C4-2B (cell line): Measurements from ENCODE around the gene FAS.

Source experiments
- ZFX ChIP-seq: fragments of 450-650 bp; IDR thresholded peaks from 2 replicates; pipeline ENCODE4 v1.6.1; 2017
- TF ChIP-seq, protein P1 (sequence below): fragments of 450-650 bp; conservative IDR thresholded peaks from 2 replicates; pipeline ENCODE4 v1.5.1; 2017; ENCODE audit warnings: mild to moderate bottlenecking

DNA sequence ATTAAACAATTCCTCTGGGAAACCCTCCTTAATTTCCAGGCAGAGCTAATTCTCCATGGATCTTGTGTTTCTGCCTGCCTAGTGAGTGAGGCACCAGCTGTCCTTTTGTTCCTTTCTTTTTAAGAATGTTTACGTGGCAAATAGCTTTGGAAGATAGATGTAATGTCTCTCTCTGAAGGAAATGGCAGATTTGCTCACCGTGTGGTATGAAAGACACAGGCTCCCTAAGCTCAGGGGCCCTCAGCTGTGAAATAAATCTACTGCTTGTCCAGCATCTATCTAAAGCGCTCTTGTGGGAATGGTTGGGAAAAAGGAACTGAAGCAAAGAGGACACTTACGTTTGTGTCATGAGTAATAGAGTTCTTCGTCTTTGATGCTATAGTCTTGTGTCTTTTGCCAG lies 64.6 kb downstream of the FAS start:
- TF ChIP-seq, protein P1, sequence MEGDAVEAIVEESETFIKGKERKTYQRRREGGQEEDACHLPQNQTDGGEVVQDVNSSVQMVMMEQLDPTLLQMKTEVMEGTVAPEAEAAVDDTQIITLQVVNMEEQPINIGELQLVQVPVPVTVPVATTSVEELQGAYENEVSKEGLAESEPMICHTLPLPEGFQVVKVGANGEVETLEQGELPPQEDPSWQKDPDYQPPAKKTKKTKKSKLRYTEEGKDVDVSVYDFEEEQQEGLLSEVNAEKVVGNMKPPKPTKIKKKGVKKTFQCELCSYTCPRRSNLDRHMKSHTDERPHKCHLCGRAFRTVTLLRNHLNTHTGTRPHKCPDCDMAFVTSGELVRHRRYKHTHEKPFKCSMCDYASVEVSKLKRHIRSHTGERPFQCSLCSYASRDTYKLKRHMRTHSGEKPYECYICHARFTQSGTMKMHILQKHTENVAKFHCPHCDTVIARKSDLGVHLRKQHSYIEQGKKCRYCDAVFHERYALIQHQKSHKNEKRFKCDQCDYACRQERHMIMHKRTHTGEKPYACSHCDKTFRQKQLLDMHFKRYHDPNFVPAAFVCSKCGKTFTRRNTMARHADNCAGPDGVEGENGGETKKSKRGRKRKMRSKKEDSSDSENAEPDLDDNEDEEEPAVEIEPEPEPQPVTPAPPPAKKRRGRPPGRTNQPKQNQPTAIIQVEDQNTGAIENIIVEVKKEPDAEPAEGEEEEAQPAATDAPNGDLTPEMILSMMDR, result no peak
- TF ChIP-seq ZFX, result no peak
